WTC11 (cell line): ENCODE data around the gene RXRA. TPM values are rescaled to one million over a fixed set of nuclear protein-coding genes. Genes with fewer than 3 reads are reported as not detected.

Source experiments
- ATAC-seq: fragments of 200-7000 bp; cut with Tn5 transposase; 2 replicates; pipeline ENCODE4 v1.10.0; 2021; ENCODE audit warnings: mild to moderate bottlenecking, moderate library complexity
- CTCF ChIA-PET: fragments of 300-600 bp; sonication (Branson Sonifier 250); formaldehyde crosslinking; loops from one replicate; lab custom pipeline; 2021; ENCODE audit warnings: antibody characterized with exemption; lab: Charles Lee
- POLR2A ChIA-PET: fragments of 350-600 bp; sonication (Branson Sonifier 250); formaldehyde crosslinking; loops from one replicate; lab custom pipeline; 2021; ENCODE audit warnings: antibody characterized with exemption; lab: Charles Lee
- DNase-seq: peaks from one replicate; pipeline ENCODE4 v3.0.0; 2021; ENCODE audit warnings: low spot score
- H3K27ac Mint-ChIP-seq: 2 replicates; pipeline ENCODE4 v1.8.0; 2021; ENCODE audit warnings: mixed read lengths
- H3K27me3 Mint-ChIP-seq: 2 replicates; pipeline ENCODE4 v1.8.0; 2021; ENCODE audit warnings: low read depth, mild to moderate bottlenecking, moderate library complexity, mixed read lengths
- H3K36me3 Mint-ChIP-seq: 2 replicates; pipeline ENCODE4 v1.8.0; 2021; ENCODE audit warnings: mixed read lengths
- H3K4me1 Mint-ChIP-seq: 2 replicates; pipeline ENCODE4 v1.8.0; 2022; ENCODE audit warnings: mixed read lengths
- H3K4me3 Mint-ChIP-seq: 2 replicates; pipeline ENCODE4 v1.8.0; 2021; ENCODE audit warnings: mild to moderate bottlenecking, moderate library complexity, mixed read lengths
- H3K9me3 Mint-ChIP-seq: 2 replicates; pipeline ENCODE4 v1.8.0; 2021; ENCODE audit warnings: mixed read lengths
- ATF1 ChIP-seq: sonication (generic); formaldehyde crosslinking; IDR thresholded peaks from 2 replicates; pipeline ENCODE4 v1.8.1; 2023; ENCODE audit warnings: mild to moderate bottlenecking, moderate library complexity, missing genetic modification reagents
- ETV6 ChIP-seq: sonication (generic); formaldehyde crosslinking; IDR thresholded peaks from 2 replicates; pipeline ENCODE4 v1.8.1; 2022; ENCODE audit warnings: mild to moderate bottlenecking, missing genetic modification reagents
- GTF2I ChIP-seq: fragments of 250-450 bp; sonication (Bioruptor Pico); conservative IDR thresholded peaks from 2 replicates; pipeline ENCODE4 v1.4.0; 2021; ENCODE audit warnings: mild to moderate bottlenecking
- HMGXB4 ChIP-seq: sonication (generic); formaldehyde crosslinking; IDR thresholded peaks from 2 replicates; pipeline ENCODE4 v1.8.1; 2023; ENCODE audit warnings: mild to moderate bottlenecking, moderate library complexity, missing genetic modification reagents
- IRF2 ChIP-seq: sonication (generic); formaldehyde crosslinking; IDR thresholded peaks from 2 replicates; pipeline ENCODE4 v1.8.0; 2022; ENCODE audit warnings: low read depth, missing genetic modification reagents, borderline replicate concordance
- JAZF1 ChIP-seq: fragments of 250-450 bp; sonication (Bioruptor Pico); IDR thresholded peaks from 2 replicates; pipeline ENCODE4 v1.9.0; 2021; ENCODE audit warnings: moderate library complexity, mild to moderate bottlenecking, inconsistent platforms
- NR1H2 ChIP-seq: sonication (generic); formaldehyde crosslinking; IDR thresholded peaks from 2 replicates; pipeline ENCODE4 v1.9.0; 2021; ENCODE audit warnings: mild to moderate bottlenecking, moderate library complexity, missing genetic modification reagents
- PREB ChIP-seq: sonication (generic); formaldehyde crosslinking; IDR thresholded peaks from 2 replicates; pipeline ENCODE4 v1.8.1; 2022; ENCODE audit warnings: mild to moderate bottlenecking, missing genetic modification reagents, moderate library complexity, borderline replicate concordance
- RELA ChIP-seq: sonication (generic); formaldehyde crosslinking; IDR thresholded peaks from 2 replicates; pipeline ENCODE4 v1.8.1; 2022; ENCODE audit warnings: missing genetic modification reagents, mild to moderate bottlenecking, borderline replicate concordance
- RORB ChIP-seq: fragments of 250-450 bp; sonication (Bioruptor Pico); IDR thresholded peaks from 2 replicates; pipeline ENCODE4 v1.9.0; 2021; ENCODE audit warnings: mild to moderate bottlenecking
- SP1 ChIP-seq: sonication (generic); formaldehyde crosslinking; conservative IDR thresholded peaks from 2 replicates; pipeline ENCODE4 v1.8.1; 2022; ENCODE audit warnings: missing genetic modification reagents
- USF2 ChIP-seq: sonication (generic); formaldehyde crosslinking; IDR thresholded peaks from 2 replicates; pipeline ENCODE4 v1.8.1; 2023; ENCODE audit warnings: mild to moderate bottlenecking, missing genetic modification reagents, moderate library complexity
- ZNF138 ChIP-seq: sonication (generic); formaldehyde crosslinking; conservative IDR thresholded peaks from 2 replicates; pipeline ENCODE4 v1.8.1; 2022; ENCODE audit warnings: mild to moderate bottlenecking, moderate library complexity, missing genetic modification reagents
- ZNF396 ChIP-seq: fragments of 250-450 bp; sonication (Bioruptor Pico); IDR thresholded peaks from 2 replicates; pipeline ENCODE4 v1.8.0; 2021; ENCODE audit warnings: mild to moderate bottlenecking, moderate library complexity, borderline replicate concordance
- ZNF671 ChIP-seq: fragments of 250-450 bp; sonication (Bioruptor Pico); IDR thresholded peaks from 2 replicates; pipeline ENCODE4 v1.8.0; 2021; ENCODE audit warnings: mild to moderate bottlenecking
- ZSCAN18 ChIP-seq: fragments of 250-450 bp; sonication (Bioruptor Pico); IDR thresholded peaks from 2 replicates; pipeline ENCODE4 v2.1.2; 2022; ENCODE audit warnings: mild to moderate bottlenecking, moderate library complexity
- total RNA-seq: library from RNA; stranded (reverse); gene quantifications from 3 replicates; pipeline ENCODE4 v1.2.3, GENCODE V29; 2021
- TF ChIP-seq, protein P1 (sequence below): fragments of 250-450 bp; sonication (Bioruptor Pico); IDR thresholded peaks from 2 replicates; pipeline ENCODE4 v1.9.0; 2021; ENCODE audit warnings: mild to moderate bottlenecking, borderline replicate concordance
- TF ChIP-seq, protein P2 (sequence below): sonication (generic); formaldehyde crosslinking; IDR thresholded peaks from 2 replicates; pipeline ENCODE4 v1.8.0; 2022; ENCODE audit warnings: mild to moderate bottlenecking, missing genetic modification reagents
- TF ChIP-seq, protein P3 (sequence below): sonication (generic); formaldehyde crosslinking; IDR thresholded peaks from 2 replicates; pipeline ENCODE4 v1.8.1; 2022; ENCODE audit warnings: low read depth, mild to moderate bottlenecking, moderate library complexity, missing genetic modification reagents, borderline replicate concordance

RXRA gene
- total RNA-seq, 1 experiment from 2014 or later = 27.5 TPM

DNA sequence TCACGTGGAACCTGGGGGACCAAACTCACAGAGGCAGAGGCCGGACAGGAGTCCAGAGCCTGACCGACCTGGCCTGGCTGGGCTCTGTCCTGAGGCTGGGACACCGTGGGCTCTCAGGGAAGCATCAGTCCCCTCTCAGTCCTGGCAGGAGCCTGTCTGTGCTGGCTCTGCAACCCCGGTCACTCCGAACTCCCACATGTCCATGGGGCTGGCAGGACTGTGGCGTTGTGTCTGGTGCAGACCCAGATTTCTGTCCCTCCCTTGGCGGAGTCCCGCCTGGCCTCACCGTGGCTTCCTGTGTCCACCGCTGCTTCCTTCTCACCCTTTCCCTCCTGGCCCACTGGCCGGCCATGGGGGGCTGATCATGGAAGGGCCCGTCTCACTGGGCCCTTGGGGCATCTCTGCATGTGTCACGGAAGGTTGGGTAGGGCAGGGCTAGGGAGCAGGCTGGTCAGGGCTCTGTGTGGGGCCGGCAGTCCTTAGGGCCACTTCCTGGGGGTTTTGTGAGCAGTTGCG lies 68.8 kb downstream of the RXRA start (continued):
- TF ChIP-seq, protein P1, sequence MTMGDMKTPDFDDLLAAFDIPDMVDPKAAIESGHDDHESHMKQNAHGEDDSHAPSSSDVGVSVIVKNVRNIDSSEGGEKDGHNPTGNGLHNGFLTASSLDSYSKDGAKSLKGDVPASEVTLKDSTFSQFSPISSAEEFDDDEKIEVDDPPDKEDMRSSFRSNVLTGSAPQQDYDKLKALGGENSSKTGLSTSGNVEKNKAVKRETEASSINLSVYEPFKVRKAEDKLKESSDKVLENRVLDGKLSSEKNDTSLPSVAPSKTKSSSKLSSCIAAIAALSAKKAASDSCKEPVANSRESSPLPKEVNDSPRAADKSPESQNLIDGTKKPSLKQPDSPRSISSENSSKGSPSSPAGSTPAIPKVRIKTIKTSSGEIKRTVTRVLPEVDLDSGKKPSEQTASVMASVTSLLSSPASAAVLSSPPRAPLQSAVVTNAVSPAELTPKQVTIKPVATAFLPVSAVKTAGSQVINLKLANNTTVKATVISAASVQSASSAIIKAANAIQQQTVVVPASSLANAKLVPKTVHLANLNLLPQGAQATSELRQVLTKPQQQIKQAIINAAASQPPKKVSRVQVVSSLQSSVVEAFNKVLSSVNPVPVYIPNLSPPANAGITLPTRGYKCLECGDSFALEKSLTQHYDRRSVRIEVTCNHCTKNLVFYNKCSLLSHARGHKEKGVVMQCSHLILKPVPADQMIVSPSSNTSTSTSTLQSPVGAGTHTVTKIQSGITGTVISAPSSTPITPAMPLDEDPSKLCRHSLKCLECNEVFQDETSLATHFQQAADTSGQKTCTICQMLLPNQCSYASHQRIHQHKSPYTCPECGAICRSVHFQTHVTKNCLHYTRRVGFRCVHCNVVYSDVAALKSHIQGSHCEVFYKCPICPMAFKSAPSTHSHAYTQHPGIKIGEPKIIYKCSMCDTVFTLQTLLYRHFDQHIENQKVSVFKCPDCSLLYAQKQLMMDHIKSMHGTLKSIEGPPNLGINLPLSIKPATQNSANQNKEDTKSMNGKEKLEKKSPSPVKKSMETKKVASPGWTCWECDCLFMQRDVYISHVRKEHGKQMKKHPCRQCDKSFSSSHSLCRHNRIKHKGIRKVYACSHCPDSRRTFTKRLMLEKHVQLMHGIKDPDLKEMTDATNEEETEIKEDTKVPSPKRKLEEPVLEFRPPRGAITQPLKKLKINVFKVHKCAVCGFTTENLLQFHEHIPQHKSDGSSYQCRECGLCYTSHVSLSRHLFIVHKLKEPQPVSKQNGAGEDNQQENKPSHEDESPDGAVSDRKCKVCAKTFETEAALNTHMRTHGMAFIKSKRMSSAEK (CRISPR knock-in tag) = no peak

GRCh38 chr9:134395737-134396257 lies 69.5 kb downstream of the RXRA start:
- no peaks in the 10 kb centered on the region for H3K27me3 Mint-ChIP-seq
- ChIA-PET POLR2A (interaction anchor here (1.0 kb wide), 1 partner anchor 20 kb away, joined by 3 read pairs; no protein-coding TSS in a partner anchor), CTCF (interaction anchor here (0.7 to 1.5 kb wide), 3 partner anchors 17 to 225 kb away, joined by 3 to 6 read pairs (median 4); no protein-coding TSS in a partner anchor)
- H3K9me3 Mint-ChIP-seq = peaks cover 10% of the 10 kb centered on the region
- no peak overlapping the region for H3K4me3 Mint-ChIP-seq
- ATAC-seq (no peak), DNase-seq (no peak)
- peaks cover 3% of the 10 kb centered on the region for H3K4me1 Mint-ChIP-seq
- H3K36me3 Mint-ChIP-seq = peaks cover 7% of the 10 kb centered on the region
- no peak overlapping the region for H3K27ac Mint-ChIP-seq
- TF ChIP-seq RELA (CRISPR knock-in tag) = no peak
- TF ChIP-seq, protein P2, sequence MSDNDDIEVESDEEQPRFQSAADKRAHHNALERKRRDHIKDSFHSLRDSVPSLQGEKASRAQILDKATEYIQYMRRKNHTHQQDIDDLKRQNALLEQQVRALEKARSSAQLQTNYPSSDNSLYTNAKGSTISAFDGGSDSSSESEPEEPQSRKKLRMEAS (CRISPR knock-in tag) = no peak
- no peak for TF ChIP-seq ATF1 (CRISPR knock-in tag)
- no peak for TF ChIP-seq HMGXB4
- no peak for TF ChIP-seq NR1H2 (CRISPR knock-in tag)
- no peak for TF ChIP-seq ZSCAN18 (CRISPR knock-in tag)
- no peak for TF ChIP-seq PREB
- TF ChIP-seq ZNF671 (CRISPR knock-in tag) = no peak
- TF ChIP-seq ZNF138 (CRISPR knock-in tag) = no peak

DNA sequence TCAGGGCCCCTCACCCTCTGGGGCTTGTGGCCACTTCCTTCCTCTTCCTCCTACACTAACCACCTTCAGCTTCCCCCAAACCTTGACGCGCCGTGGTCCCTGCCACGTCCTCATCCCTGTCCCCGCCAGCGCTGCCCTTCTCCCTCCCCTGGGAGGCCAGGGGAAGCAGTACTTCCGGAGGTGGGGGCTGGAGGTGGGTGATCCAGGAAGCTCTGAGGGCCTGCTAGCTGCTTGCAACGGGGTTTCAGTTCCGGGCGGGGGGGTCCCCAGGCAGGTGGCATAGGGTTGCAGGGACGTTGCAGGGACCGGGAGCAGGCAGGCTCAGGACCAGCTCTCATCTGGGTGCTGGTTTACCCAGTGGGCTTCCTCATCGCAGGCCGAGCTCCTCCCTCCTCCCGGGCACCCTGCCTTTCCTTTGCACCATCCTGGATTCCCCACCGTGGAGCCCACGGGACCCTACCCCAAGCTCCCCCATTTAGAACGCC lies 70.0 kb downstream of the RXRA start:
- POLR2A ChIA-PET = no interaction called here
- Mint-ChIP-seq H3K4me1 (peaks cover 3% of the 10 kb centered on the region), H3K4me3 (no peak overlapping the region), H3K27ac (peak overlapping the region; percentile 74; the same call in 1 of the 2 replicates), H3K27me3 (no peaks in the 10 kb centered on the region), H3K36me3 (peaks cover 7% of the 10 kb centered on the region), H3K9me3 (peaks cover 10% of the 10 kb centered on the region)
- no peak for ATAC-seq
- CTCF ChIA-PET = interaction anchor here (1.1 to 1.5 kb wide), 2 partner anchors 47 to 225 kb away, joined by 4 to 6 read pairs; no protein-coding TSS in a partner anchor
- no peak for DNase-seq
- no peak for TF ChIP-seq ZNF138 (CRISPR knock-in tag)
- TF ChIP-seq SP1 (CRISPR knock-in tag) = no peak
- no peak for TF ChIP-seq IRF2 (CRISPR knock-in tag)
- TF ChIP-seq ZNF396 (CRISPR knock-in tag) = no peak
- no peak for TF ChIP-seq USF2 (CRISPR knock-in tag)
- TF ChIP-seq RELA (CRISPR knock-in tag) = no peak
- no peak for TF ChIP-seq GTF2I (CRISPR knock-in tag)
- no peak for TF ChIP-seq ATF1 (CRISPR knock-in tag)
- no peak for TF ChIP-seq ZSCAN18 (CRISPR knock-in tag)
- no peak for TF ChIP-seq RORB (CRISPR knock-in tag)
- TF ChIP-seq, protein P3, sequence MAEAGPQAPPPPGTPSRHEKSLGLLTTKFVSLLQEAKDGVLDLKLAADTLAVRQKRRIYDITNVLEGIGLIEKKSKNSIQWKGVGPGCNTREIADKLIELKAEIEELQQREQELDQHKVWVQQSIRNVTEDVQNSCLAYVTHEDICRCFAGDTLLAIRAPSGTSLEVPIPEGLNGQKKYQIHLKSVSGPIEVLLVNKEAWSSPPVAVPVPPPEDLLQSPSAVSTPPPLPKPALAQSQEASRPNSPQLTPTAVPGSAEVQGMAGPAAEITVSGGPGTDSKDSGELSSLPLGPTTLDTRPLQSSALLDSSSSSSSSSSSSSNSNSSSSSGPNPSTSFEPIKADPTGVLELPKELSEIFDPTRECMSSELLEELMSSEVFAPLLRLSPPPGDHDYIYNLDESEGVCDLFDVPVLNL = no peak
- TF ChIP-seq ETV6 (CRISPR knock-in tag) = no peak
- TF ChIP-seq JAZF1 (CRISPR knock-in tag) = no peak
